Choroid plexus epithelial cell (primary cell): Measurements from ENCODE around the gene GTSE1.

Experiments used
- DNase-seq: peaks from one replicate; pipeline ENCODE4 v3.0.0-alpha.2; 2010; ENCODE audit warnings: low read depth
- H3K4me3 ChIP-seq: 2 replicates; pipeline ENCODE4 v1.5.1; 2011; ENCODE audit warnings: low read depth, mild to moderate bottlenecking, control low read depth, low read length, moderate library complexity
- TF ChIP-seq, protein P1 (sequence below): conservative IDR thresholded peaks from 2 replicates; pipeline ENCODE4 v1.5.1; 2011; ENCODE audit warnings: low read depth, mild to moderate bottlenecking, control low read depth, inconsistent platforms, low read length, moderate library complexity

The GTSE1 gene

DNA sequence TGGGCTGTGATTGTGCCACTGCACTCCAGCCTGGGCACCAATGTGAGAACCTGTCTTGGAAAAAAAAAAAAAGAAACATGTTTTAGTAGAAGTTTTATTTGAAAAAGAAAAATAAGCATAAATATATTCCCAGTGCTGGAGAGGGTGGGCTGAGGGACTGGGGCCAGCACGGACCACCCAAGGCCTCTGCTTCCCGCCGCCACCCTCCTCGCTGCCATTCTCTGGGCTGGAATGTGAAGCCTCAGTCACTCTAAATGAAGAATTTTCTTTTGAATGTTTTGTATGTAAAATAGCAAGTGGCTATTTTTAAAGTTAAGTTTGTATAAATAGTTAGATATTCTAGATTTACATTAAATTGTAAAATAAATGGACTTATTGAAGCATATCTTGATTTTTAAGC is 33.8 kb downstream of the GTSE1 start:
- no peak for DNase-seq
- TF ChIP-seq, protein P1, sequence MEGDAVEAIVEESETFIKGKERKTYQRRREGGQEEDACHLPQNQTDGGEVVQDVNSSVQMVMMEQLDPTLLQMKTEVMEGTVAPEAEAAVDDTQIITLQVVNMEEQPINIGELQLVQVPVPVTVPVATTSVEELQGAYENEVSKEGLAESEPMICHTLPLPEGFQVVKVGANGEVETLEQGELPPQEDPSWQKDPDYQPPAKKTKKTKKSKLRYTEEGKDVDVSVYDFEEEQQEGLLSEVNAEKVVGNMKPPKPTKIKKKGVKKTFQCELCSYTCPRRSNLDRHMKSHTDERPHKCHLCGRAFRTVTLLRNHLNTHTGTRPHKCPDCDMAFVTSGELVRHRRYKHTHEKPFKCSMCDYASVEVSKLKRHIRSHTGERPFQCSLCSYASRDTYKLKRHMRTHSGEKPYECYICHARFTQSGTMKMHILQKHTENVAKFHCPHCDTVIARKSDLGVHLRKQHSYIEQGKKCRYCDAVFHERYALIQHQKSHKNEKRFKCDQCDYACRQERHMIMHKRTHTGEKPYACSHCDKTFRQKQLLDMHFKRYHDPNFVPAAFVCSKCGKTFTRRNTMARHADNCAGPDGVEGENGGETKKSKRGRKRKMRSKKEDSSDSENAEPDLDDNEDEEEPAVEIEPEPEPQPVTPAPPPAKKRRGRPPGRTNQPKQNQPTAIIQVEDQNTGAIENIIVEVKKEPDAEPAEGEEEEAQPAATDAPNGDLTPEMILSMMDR: no peak
- H3K4me3 ChIP-seq: no peak overlapping the region

DNA sequence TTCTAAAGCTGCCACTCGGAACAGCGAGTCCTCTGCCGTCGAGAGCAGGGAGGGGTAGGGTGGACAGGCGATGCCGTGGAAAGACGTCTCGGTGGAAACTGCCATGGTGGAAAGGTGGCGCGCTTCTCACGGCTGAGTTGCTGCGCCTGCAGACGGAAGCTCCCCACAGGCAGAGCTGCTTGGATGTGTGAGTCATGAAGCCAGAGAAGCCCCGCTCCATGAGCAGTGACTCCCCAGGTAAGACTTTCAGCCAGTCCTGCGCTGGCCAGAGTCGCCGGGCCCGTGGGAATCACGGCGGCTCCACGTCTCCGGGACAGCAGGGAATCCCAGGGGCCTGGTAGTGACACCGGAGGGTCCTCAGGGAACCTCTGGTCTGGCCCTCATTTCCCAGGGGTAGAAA is 34.8 kb downstream of the GTSE1 start:
- TF ChIP-seq, protein P1: no peak
- no peak for DNase-seq
- H3K4me3 ChIP-seq: no peak overlapping the region

DNA sequence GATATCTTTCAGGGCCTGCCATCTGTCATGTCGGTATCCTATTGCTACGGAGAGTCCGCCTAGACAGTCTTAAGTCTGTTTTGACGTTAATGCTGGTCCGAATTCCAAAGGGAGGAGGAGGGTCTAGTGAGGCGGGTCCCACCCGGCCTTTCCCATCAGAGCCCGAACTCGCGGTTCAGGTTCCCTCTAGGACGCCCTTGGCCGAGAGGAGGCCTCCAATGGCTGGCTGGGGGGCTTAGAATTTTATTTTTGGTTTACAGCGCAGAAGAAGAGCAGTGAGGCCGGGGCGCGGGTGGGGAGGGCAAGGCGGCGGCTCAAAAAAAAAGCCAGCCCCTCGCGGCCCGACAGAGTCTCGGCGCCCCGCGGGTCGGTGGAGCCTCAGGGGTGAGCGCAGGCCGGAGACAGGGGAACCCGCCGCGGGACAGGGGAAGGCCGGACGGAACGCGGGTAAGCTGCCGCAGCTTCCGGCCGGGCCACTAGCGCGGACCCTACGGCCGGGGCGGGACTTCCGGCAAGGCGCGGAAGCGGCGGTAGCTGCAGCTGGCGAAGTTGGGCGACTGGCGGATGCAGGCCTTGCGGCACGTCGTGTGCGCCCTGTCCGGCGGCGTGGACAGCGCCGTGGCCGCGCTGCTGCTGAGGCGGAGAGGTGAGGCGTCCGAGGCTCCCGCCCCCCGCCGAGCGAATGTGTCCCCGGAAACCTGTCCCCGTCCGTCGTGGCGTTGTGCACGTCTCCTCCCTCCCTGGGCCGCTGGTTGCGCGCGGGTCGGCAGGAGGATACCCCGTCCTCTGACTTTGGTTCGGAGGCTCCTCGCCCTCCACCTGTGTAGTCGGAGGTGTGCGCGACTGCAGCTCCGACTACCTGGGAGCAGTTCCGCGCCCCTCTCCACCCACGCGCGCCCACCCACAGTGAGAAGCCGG is 38.8 kb downstream of the GTSE1 start, which contains the start of gene TRMU:
Gene TRMU, plus strand, starts transcription at position 514 of the 918 bp plus-strand sequence. Its CDS starts 51 bp downstream, at position 565.
- TF ChIP-seq, protein P1: no peak
- peak; percentile 88 for DNase-seq
- peak within 1 kb of the TSS; percentile 97 for H3K4me3 ChIP-seq

DNA sequence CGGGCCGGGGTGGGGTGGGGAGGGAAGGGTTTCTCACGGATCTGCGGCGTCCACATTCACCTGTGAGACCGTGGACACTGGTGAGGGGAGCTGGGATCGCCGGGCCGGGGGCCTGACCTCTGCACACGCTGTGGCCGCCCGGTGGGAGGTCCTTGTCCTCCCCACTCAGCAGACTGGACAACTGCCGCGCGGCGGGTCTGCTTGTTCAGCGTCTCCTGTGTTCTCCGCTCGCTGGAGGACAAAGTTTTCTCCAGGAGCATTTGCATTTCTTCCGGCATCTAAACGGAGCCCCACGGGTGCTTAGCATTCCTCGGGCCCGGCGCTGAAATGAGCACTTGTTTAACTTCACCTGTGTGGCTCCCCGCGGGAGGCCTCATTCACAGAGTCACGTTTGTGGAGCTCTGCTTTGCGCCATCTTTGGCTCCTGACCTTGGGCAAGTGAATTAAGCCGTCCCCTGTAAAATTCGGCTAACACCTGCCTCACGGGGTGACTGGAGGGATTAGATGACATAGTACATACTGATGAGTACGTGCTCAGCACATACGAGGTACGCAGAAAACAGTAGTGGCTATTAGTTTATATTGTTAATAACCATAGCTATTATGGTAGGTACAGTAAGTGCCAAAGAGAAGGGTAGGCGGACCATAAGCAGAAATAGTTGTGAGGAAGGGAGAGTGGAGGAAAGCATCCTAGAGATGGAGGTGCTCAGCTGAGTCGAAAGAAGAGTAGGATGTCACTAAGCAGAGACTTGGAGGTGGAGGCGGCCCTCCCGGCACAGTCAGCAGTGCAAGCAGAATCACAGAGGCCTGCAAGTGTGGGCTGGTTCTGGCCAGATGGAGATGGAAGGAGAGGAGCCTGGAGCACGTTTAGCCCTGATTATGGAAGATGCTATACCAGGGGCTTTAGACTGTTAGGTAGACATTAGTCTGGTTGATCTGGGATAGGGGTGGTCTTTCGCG is 39.7 kb downstream of the GTSE1 start:
- TF ChIP-seq, protein P1: no peak
- DNase-seq: peak; percentile 21

DNA sequence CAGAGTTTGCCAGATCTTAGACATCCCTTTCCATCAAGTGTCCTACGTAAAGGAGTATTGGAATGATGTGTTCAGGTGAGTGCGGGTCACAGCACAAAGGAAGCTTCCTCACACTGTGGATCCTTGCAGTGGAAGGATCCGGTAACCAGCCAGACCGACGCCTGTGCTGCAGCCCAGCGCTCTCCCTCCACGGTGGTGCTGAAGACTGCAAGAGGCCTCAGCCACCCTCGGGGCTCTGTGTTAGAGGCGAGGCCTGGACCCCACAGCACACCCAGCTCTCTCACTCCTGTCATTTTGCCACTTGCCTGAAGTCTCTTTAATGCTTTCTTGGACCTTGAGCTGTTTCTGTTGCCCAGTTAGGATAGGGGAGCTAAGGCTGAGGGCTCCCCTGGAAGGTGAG is 41.2 kb downstream of the GTSE1 start:
- no peak overlapping the region for H3K4me3 ChIP-seq
- TF ChIP-seq, protein P1: no peak
- DNase-seq: no peak

More for the DNA sequence above, 39.7 kb downstream of the GTSE1 start:
- H3K4me3 ChIP-seq: peak overlapping the region; percentile 97

DNA sequence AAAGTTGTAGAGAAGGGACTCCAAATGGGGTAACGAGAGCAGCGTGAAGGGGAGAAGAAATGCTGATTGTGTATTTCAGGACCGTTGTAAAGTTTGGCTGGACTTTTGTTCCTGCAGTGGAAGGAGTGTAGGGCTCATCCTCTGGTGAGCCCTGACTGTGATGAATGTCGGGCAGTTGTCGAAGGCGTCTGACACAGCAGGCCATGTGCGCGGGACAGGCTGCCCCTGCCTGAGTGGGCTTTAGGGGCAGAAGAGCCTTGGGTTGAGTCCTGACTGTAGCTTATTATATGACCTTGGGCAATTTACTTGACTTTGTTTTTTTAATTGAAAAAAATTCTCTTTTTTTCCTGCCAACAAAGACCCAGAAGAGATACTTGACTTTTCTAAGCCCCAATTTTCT is 42.0 kb downstream of the GTSE1 start:
- TF ChIP-seq, protein P1: no peak
- H3K4me3 ChIP-seq: no peak overlapping the region
- no peak for DNase-seq
